Skin of body (tissue), 2 donors: Measurements from ENCODE around the gene OR5B3. TPM values are rescaled to one million over a fixed set of nuclear protein-coding genes. Genes with fewer than 3 reads are reported as not detected.
"Not testable (repeated sequence)": the region's sequence is repeated elsewhere in the genome, so short reads cannot be mapped to it uniquely, and the experiment has no call there.

Source experiments
- DNase-seq: peaks from one replicate; lab custom pipeline; 2025; lab: John Stamatoyannopoulos, UW
- total RNA-seq: library from RNA; depleted of rRNA; stranded (reverse); fragments of >200 nt; gene quantifications from one replicate; pipeline ENCODE4 v1.2.3, GENCODE V29; 2014

The OR5B3 gene
- not detected for total RNA-seq

GRCh38 chr11:58406774-58407173, at the start of gene OR5B3:
Gene OR5B3 (minus strand): TSS chr11:58406874. CDS start chr11:58403409, 3,465 bp downstream.
- no peak for DNase-seq

GRCh38 chr11:58451585-58451984, 44.9 kb upstream of the OR5B3 start:
- DNase-seq, result no peak

- no peak for DNase-seq
These were observed 39.6 kb upstream of the OR5B3 start for GRCh38 chr11:58446294-58446693.

GRCh38 chr11:58444300-58444699, 37.6 kb upstream of the OR5B3 start:
- no peak for DNase-seq

GRCh38 chr11:58442136-58442535, 35.5 kb upstream of the OR5B3 start, which contains the start of gene OR5B12:
Gene OR5B12 (minus strand): TSS chr11:58442236. CDS start chr11:58440151, 2,085 bp downstream.
- DNase-seq, result no peak

GRCh38 chr11:58438486-58438885, 31.8 kb upstream of the OR5B3 start:
- DNase-seq, result no peak

- no peak for DNase-seq
These were observed 27.5 kb upstream of the OR5B3 start for GRCh38 chr11:58434217-58434616.

- DNase-seq, result no peak
These were observed 27.0 kb upstream of the OR5B3 start for GRCh38 chr11:58433638-58434203.

GRCh38 chr11:58429273-58429672, 22.6 kb upstream of the OR5B3 start:
- DNase-seq, result no peak

GRCh38 chr11:58428021-58428420, 21.3 kb upstream of the OR5B3 start, which contains the start of gene OR5B2:
Gene OR5B2 (minus strand): TSS chr11:58428121. CDS start chr11:58423261, 4,860 bp downstream.
- no peak for DNase-seq

- DNase-seq, result not testable (repeated sequence)
These were observed 7.1 kb downstream of the OR5B3 start for GRCh38 chr11:58399622-58400021.

GRCh38 chr11:58395581-58395980, 11.1 kb downstream of the OR5B3 start:
- no peak for DNase-seq

GRCh38 chr11:58394195-58394594, 12.5 kb downstream of the OR5B3 start:
- DNase-seq, result no peak

- DNase-seq, result no peak
These were observed 13.9 kb downstream of the OR5B3 start for GRCh38 chr11:58392746-58393145.

- no peak for DNase-seq
These were observed 14.8 kb downstream of the OR5B3 start for GRCh38 chr11:58391879-58392278.

- no peak for DNase-seq
These were observed 16.1 kb downstream of the OR5B3 start for GRCh38 chr11:58390551-58391063.

GRCh38 chr11:58358969-58359368, 47.7 kb downstream of the OR5B3 start, which contains the start of gene OR5B17:
Gene OR5B17 (minus strand): TSS chr11:58359069. CDS start chr11:58359069, 0 bp downstream.
- no peak for DNase-seq

- no peak for DNase-seq
These were observed 51.9 kb downstream of the OR5B3 start for GRCh38 chr11:58354727-58355126.

Other genes with a start within 250 kb of the OR5B3 start
- gene OR9Q2, start 217.8 kb downstream of the OR5B3 start, total RNA-seq, result not detected
- not detected for gene OR1S2, start 202.7 kb downstream of the OR5B3 start, total RNA-seq
- not detected for gene OR1S1, start 194.2 kb downstream of the OR5B3 start, total RNA-seq
- not detected for gene OR10Q1, start 178.0 kb downstream of the OR5B3 start, total RNA-seq
- gene OR10W1, start 138.6 kb downstream of the OR5B3 start, total RNA-seq, result not detected
- not detected for gene OR5B17, start 47.8 kb downstream of the OR5B3 start, total RNA-seq
- not detected for gene OR5B2, start 21.2 kb upstream of the OR5B3 start, total RNA-seq
- not detected for gene OR5B12, start 35.4 kb upstream of the OR5B3 start, total RNA-seq
- not detected for gene OR5B21, start 101.2 kb upstream of the OR5B3 start, total RNA-seq
- gene LPXN, start 169.0 kb upstream of the OR5B3 start, total RNA-seq, result 3.5 TPM
- gene ZFP91, start 172.2 kb upstream of the OR5B3 start, total RNA-seq, result 37.4 TPM
- 1.1 TPM for gene CNTF, start 215.8 kb upstream of the OR5B3 start, total RNA-seq